IMR-90 (cell line): ENCODE data around the gene HERC4.

Experiments used
- BHLHE40 ChIP-seq: fragments of 150-350 bp; IDR thresholded peaks from 2 replicates; pipeline ENCODE4 v1.6.1; 2016; ENCODE audit warnings: mild to moderate bottlenecking, low read depth, low read length
- CTCF ChIP-seq: conservative IDR thresholded peaks from 2 replicates; pipeline ENCODE4 v1.5.1; 2012; ENCODE audit warnings: mild to moderate bottlenecking, low read depth, low read length, improper control_type of control experiment
- FOS ChIP-seq: fragments of 150-350 bp; IDR thresholded peaks from 2 replicates; pipeline ENCODE4 v1.6.1; 2016; ENCODE audit warnings: low read depth, low read length
- POLR2A ChIP-seq: IDR thresholded peaks from 2 replicates; pipeline ENCODE4 v1.6.1; 2012; ENCODE audit warnings: mild to moderate bottlenecking, low read depth, low read length
- RCOR1 ChIP-seq: IDR thresholded peaks from 2 replicates; pipeline ENCODE4 v1.6.1; 2012; ENCODE audit warnings: mild to moderate bottlenecking, low read length, improper control_type of control experiment; ENCODE audit not compliant: insufficient replicate concordance
- RFX5 ChIP-seq: IDR thresholded peaks from 2 replicates; pipeline ENCODE4 v1.8.0; 2012; ENCODE audit warnings: low read depth, mild to moderate bottlenecking, low read length, moderate library complexity
- SMC3 ChIP-seq: fragments of 150-350 bp; IDR thresholded peaks from 2 replicates; pipeline ENCODE4 v1.6.1; 2016; ENCODE audit warnings: low read depth, mild to moderate bottlenecking, antibody characterized with exemption, low read length, moderate library complexity

GRCh38 chr10:67925449-67926005 is 149.6 kb downstream of the HERC4 start:
- 0 out of 2 replicates have a peak, but pooled peaks have one; percentile 2 for TF ChIP-seq CTCF
- no peak for TF ChIP-seq POLR2A
- TF ChIP-seq RFX5: no peak
- no peak for TF ChIP-seq FOS
- peak; percentile 91 for TF ChIP-seq BHLHE40
- no peak for TF ChIP-seq RCOR1
- no peak for TF ChIP-seq SMC3
